K562 (cell line): ENCODE results near the gene ARHGEF10L. TPM values are rescaled to one million over a fixed set of nuclear protein-coding genes. Genes with fewer than 3 reads are reported as not detected.
A peak's percentile ranks its signal among the peaks of the same experiment; 100 is the strongest.
"Not testable (repeated sequence)": the region's sequence is repeated elsewhere in the genome, so short reads cannot be mapped to it uniquely, and the experiment has no call there.

Source experiments
- ATAC-seq: fragments of 200-7000 bp; cut with Tn5 transposase; 3 replicates; pipeline ENCODE4 v1.9.1; 2020; ENCODE audit warnings: moderate library complexity
- BruUV-seq: library from RNA; stranded (reverse); fragments of 400-500 nt; replicated peaks from 2 replicates; lab custom pipeline; 2021; lab: Mats Ljungman, UMichigan
- CTCF ChIA-PET: fragments of 300-600 bp; formaldehyde crosslinking; extraction: SDS; loops from one replicate; lab custom pipeline; 2021; ENCODE audit warnings: low intra/inter-chr PET ratio; lab: Yijun Ruan, JAX
- POLR2A ChIA-PET: fragments of 300-600, 350-650 bp; sonication (Branson Sonifier 250); formaldehyde crosslinking; extraction: SDS; loops from one replicate; lab custom pipeline; 2021; ENCODE audit warnings: antibody characterized with exemption, inconsistent platforms; lab: Yijun Ruan, JAX
- DNase-seq, 4 experiments: peaks; one replicate each; pipeline versions ENCODE4 v3.0.0 to v3.0.0-alpha.2; 2011 to 2018; ENCODE audit warnings: low spot score in 3 of 4, mixed read lengths in 3 of 4; ENCODE audit errors: extremely low read depth in 1 of 4
- FAIRE-seq: peaks from 2 replicates; lab custom pipeline; 2011; peaks lifted over from hg19 to GRCh38; lab: Jason Lieb, UNC
- H2AFZ ChIP-seq: 2 replicates; pipeline ENCODE4 v1.6.0; 2011; ENCODE audit warnings: low read depth, low read length, control low read depth, inconsistent platforms
- H3K27ac ChIP-seq: fragments of 200-600 bp; 3 replicates; pipeline ENCODE4 v1.8.0; 2011; ENCODE audit warnings: low read depth, mild to moderate bottlenecking, control low read depth, inconsistent platforms, low read length, moderate library complexity, mixed read lengths; ENCODE audit errors: extremely low read depth
- H3K27me3 ChIP-seq, 2 experiments: fragments of 300-600 bp in 1 of 2; 2 replicates in 1 of 2; 3 replicates in 1 of 2; pipeline versions ENCODE4 v1.6.0 to v1.8.0; 2011; ENCODE audit warnings: inconsistent platforms in 2 of 2, low read length in 2 of 2, mild to moderate bottlenecking in 1 of 2, mixed read lengths in 1 of 2, moderate library complexity in 1 of 2; ENCODE audit not compliant: control insufficient read depth in 2 of 2, insufficient read depth in 2 of 2
- H3K36me3 ChIP-seq: fragments of 300-600 bp; 3 replicates; pipeline ENCODE4 v1.8.0; 2011; ENCODE audit warnings: mild to moderate bottlenecking, low read length, inconsistent platforms; ENCODE audit not compliant: control insufficient read depth, insufficient read depth
- H3K4me1 ChIP-seq, 2 experiments: fragments of 200-600 bp in 1 of 2; replicated peaks in 1 of 2; 2 replicates in 1 of 2; 3 replicates in 1 of 2; pipeline versions ENCODE4 v1.5.1 to v1.8.0; 2011; ENCODE audit warnings: inconsistent platforms in 2 of 2, low read length in 2 of 2, mild to moderate bottlenecking in 1 of 2, mixed read lengths in 1 of 2, moderate library complexity in 1 of 2; ENCODE audit not compliant: control insufficient read depth in 2 of 2, insufficient read depth in 2 of 2
- H3K4me2 ChIP-seq: 2 replicates; pipeline ENCODE4 v1.6.1; 2011; ENCODE audit warnings: low read length, control low read depth, inconsistent platforms, mixed read lengths; ENCODE audit not compliant: insufficient read depth
- H3K4me3 ChIP-seq: fragments of 200-600 bp; sonication (generic), shearing (Covaris generic); 2 replicates; pipeline ENCODE4 v1.5.1; 2016; ENCODE audit warnings: control low read depth, inconsistent platforms
- H3K79me2 ChIP-seq: fragments of 200-600 bp; 3 replicates; pipeline ENCODE4 v1.8.0; 2011; ENCODE audit warnings: low read length, inconsistent platforms; ENCODE audit not compliant: control insufficient read depth, insufficient read depth
- H3K9ac ChIP-seq, 2 experiments: 2 replicates each; pipeline versions ENCODE4 v1.6.0 to v1.6.1; 2011; ENCODE audit warnings: low read depth in 2 of 2, low read length in 2 of 2, control low read depth in 1 of 2, inconsistent platforms in 1 of 2, mild to moderate bottlenecking in 1 of 2, mixed read lengths in 1 of 2; ENCODE audit not compliant: insufficient read depth in 1 of 2
- H3K9me1 ChIP-seq: one replicate; pipeline ENCODE4 v1.6.0; 2011; ENCODE audit warnings: inconsistent platforms, mild to moderate bottlenecking, low read length, moderate library complexity; ENCODE audit not compliant: control insufficient read depth, insufficient read depth
- H3K9me3 ChIP-seq: replicated peaks from 2 replicates; pipeline ENCODE4 v1.5.1; 2011; ENCODE audit warnings: low read depth, low read length, inconsistent platforms; ENCODE audit not compliant: control insufficient read depth, insufficient read depth
- H4K20me1 ChIP-seq: replicated peaks from 2 replicates; pipeline ENCODE4 v1.6.1; 2011; ENCODE audit warnings: low read length, inconsistent platforms, mixed read lengths; ENCODE audit not compliant: control insufficient read depth, insufficient read depth
- CEBPB ChIP-seq: fragments of 450-650 bp; IDR thresholded peaks from 2 replicates; pipeline ENCODE4 v1.6.1; 2016; ENCODE audit warnings: missing genetic modification characterization, missing compliant biosample characterization
- EGR1 ChIP-seq: fragments of 450-650 bp; conservative IDR thresholded peaks from 2 replicates; pipeline ENCODE4 v1.6.1; 2017; ENCODE audit warnings: mild to moderate bottlenecking
- SIN3B ChIP-seq: fragments of 450-650 bp; IDR thresholded peaks from 2 replicates; pipeline ENCODE4 v1.6.1; 2017; ENCODE audit warnings: low read depth, mild to moderate bottlenecking, moderate library complexity
- WGBS: fragments of 100-300 bp; shearing (Covaris generic); methylation state at CpG from one replicate; pipeline ENCODE4 v1.1.6; 2016; ENCODE audit warnings: low coverage, mixed read lengths; ENCODE audit not compliant: insufficient coverage; ENCODE audit errors: missing lambda C conversion rate; 5-methylcytosine and 5-hydroxymethylcytosine counted together
- in situ Hi-C: fragments of 300-500 bp; cut with MboI; formaldehyde crosslinking; loops from 4 replicates; pipeline ENCODE4 v1.15.0; 2018; ENCODE audit warnings: inconsistent platforms, mixed read lengths
- intact Hi-C: fragments of 100-400 bp; cut with micrococcal nuclease; formaldehyde crosslinking; loops from 2 replicates; pipeline ENCODE4 v1.14.2; 2022
- polyA plus RNA-seq, 8 experiments: library from polyadenylated mRNA; depleted of rRNA in 4 of 8; stranded (reverse) in 5 of 8; unstranded in 3 of 8; fragments of >200 nt; fragmentation: Nextera tagmentation in 2 of 8; fragmentation: Illumina TruSeq in 1 of 8; extraction: Ambion mirVana in 2 of 8; extraction: Trizol in 1 of 8; gene quantifications; 2 replicates each; pipeline versions ENCODE4 v1.2.1 to v1.2.3, GENCODE V29; 2011 to 2014; ENCODE audit warnings: inconsistent platforms in 1 of 8, missing spikeins in 1 of 8
- total RNA-seq, 7 experiments: library from RNA; depleted of rRNA in 6 of 7; stranded (reverse); fragments of >200 nt in 6 of 7; fragmentation: Illumina TruSeq in 2 of 7; extraction: Trizol in 2 of 7; gene quantifications; 2 replicates each; pipeline versions ENCODE4 v1.2.1 to v1.2.3, GENCODE V29; 2011 to 2021; ENCODE audit warnings: low replicate concordance in 1 of 7

The ARHGEF10L gene
- total and polyA plus RNA-seq, 9 of the 15 experiments (the other 6 are each of a cell fraction or from before 2014, with no cell fraction given): 0.09 to 0.13 TPM; not detected in 7

DNA sequence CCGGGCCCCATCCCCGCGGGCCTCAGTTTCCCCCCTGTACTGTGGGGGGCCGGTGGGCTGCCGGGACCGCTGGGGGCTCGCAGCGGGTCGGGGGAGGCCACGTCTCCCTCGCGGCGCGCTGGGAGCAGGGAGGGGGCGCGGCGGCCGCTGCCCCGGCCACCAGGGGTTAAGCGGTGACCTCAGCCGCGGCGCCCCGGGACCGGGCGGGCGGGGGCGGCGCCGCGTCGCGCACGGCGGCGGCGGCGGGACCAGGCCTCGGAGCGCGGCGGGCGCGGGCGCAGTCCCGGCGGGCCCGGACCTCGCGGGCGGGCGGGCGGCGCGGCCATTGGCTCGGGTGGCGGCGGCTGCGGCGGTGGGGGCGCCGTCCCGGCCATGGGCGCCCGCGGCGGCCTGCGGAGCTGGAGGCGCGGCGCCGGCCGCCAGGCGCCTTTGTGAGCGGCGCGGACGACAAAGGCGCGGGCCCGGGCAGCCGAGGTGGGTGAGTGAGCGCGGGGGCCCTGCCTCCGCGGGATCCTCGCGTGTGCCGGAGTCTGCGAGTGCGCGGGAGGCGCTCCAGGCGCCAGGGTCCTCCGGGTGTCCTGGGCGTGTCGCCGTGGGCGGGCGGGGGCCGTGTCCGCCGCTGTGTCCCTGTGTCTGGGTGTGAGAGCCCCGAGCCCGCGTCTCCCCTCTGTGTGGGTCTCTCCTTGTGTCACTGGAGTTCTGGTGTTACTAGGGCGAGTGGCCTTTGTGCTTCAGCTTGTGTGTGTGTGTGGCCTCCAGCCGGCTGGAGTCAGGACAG is at the start of gene ARHGEF10L (continued):
- TF ChIP-seq SIN3B: no peak

DNA sequence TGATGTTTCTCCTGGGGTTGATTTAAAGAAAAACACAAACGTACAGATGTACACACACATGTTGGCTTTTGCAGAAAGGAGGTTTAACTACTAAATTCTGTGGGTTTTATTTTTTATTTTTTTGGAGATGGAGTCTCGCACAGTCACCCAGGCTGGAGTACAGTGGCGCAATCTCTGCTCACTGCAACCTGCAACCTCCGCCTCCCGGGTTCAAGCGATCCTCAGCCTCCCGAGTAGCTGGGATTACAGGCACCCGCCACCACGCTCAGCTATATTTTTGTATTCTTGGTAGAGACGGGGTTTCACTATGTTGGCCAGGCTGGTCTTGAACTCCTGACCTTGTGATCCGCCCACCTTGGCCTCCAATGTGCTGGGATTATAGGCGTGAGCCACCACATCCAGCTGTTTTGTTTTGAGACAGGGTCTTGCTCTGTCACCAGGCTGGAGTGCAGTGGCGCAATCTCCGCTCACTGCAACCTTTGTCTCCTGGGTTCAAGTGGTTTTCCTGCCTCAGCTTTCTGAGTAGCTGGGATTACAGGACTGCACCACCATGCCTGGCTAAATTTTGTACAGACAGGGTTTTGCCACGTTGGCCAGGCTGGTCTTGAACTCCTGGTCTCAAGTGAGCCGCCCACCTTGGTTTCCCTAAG is 49.6 kb upstream of the ARHGEF10L start:
- BruUV-seq, ATAC-seq, H3K36me3 ChIP-seq, H3K79me2 ChIP-seq: not testable (repeated sequence)
- H2AFZ ChIP-seq: peak overlapping the region; percentile 52; the same call in 1 of the 2 replicates
- intact Hi-C loops: loop anchor here (2.0 to 10.0 kb wide), 4 partner anchors 53 to 255 kb away; partner anchors contain the start of gene RCC2
- 83% methylated on average over 16 of the region's 16 CpGs for WGBS
- POLR2A ChIA-PET: interaction anchor here (0.7 to 1.1 kb wide), 4 partner anchors 10 to 85 kb away, joined by 3 to 4 read pairs (median 3); no protein-coding TSS in a partner anchor
- TF ChIP-seq EGR1 (peak; percentile 42; the same call in 1 of the 2 replicates), CEBPB (tag) (peak; percentile 44; the same call in 1 of the 2 replicates)
- TF ChIP-seq, all 486 proteins: peak for 2; not testable (repeated sequence) for 484
- H4K20me1 ChIP-seq, CTCF ChIA-PET, in situ Hi-C loops, H3K9me1 ChIP-seq, H3K4me3 ChIP-seq, FAIRE-seq, H3K9ac ChIP-seq, H3K27me3 ChIP-seq, H3K9me3 ChIP-seq, H3K27ac ChIP-seq, DNase-seq, H3K4me2 ChIP-seq: not testable (repeated sequence)
- peaks cover 20 to 23% of the 10 kb centered on the region in 2 experiments; a peak in 4 of 5 replicates for H3K4me1 ChIP-seq
